OCI-LY3 (cell line): ENCODE results near the gene ZSCAN1.

Source experiments
- CTCF ChIP-seq: fragments of 200-600, 300-600 bp; sonication (generic); IDR thresholded peaks from 2 replicates; pipeline ENCODE4 v1.5.1; 2014; ENCODE audit warnings: antibody characterized with exemption, low read length, low read depth
- EZH2phosphoT487 ChIP-seq: fragments of 200-600 bp; shearing (Covaris generic); IDR thresholded peaks from 2 replicates; pipeline ENCODE4 v1.6.1; 2018; ENCODE audit warnings: antibody characterized with exemption, mixed run types, low read depth

GRCh38 chr19:58097781-58098681 lies 64.2 kb downstream of the ZSCAN1 start, which contains the start of gene ZSCAN18:
- TF ChIP-seq CTCF (no peak), EZH2phosphoT487 (no peak)
